ENCODE data around the gene SLC35D2.

- TF ChIP-seq CTCF (IDR thresholded peaks at IDR 0.05; ENCODE audit: poor library complexity, severe bottlenecking) (no peak), EZH2 (IDR thresholded peaks at IDR 0.05; ENCODE audit: borderline replicate concordance, insufficient read depth, low read length, poor library complexity, severe bottlenecking) (no peak), POLR2AphosphoS5 (IDR thresholded peaks at IDR 0.05) (no peak)
Observed at GRCh38 chr9:96391021-96391765, 7.7 kb upstream of the SLC35D2 start.
